Lower lobe of right lung (tissue), 2 donors: Measurements from ENCODE around the gene PACRG. TPM values are rescaled to one million over a fixed set of nuclear protein-coding genes. Genes with fewer than 3 reads are reported as not detected.

Experiments
- ATAC-seq, 2 donors: fragments of 200-7000 bp; cut with Tn5 transposase; one replicate each; pipeline ENCODE4 v1.9.1; 2020 to 2022; ENCODE audit warnings: mild to moderate bottlenecking in 2 of 2, moderate library complexity in 2 of 2
- DNase-seq: peaks from one replicate; pipeline ENCODE4 v3.0.0-alpha.2; 2020
- H3K27ac ChIP-seq: fragments of 200-600 bp; one replicate; pipeline ENCODE4 v1.8.0; 2022
- H3K27me3 ChIP-seq: fragments of 200-600 bp; one replicate; pipeline ENCODE4 v1.8.0; 2022; ENCODE audit warnings: low read depth
- H3K36me3 ChIP-seq: fragments of 200-600 bp; one replicate; pipeline ENCODE4 v1.8.0; 2022; ENCODE audit warnings: mild to moderate bottlenecking
- H3K4me1 ChIP-seq: fragments of 200-600 bp; one replicate; pipeline ENCODE4 v1.8.0; 2022
- H3K4me3 ChIP-seq: fragments of 200-600 bp; one replicate; pipeline ENCODE4 v1.8.0; 2022; ENCODE audit warnings: mild to moderate bottlenecking
- H3K9me3 ChIP-seq: fragments of 200-600 bp; one replicate; pipeline ENCODE4 v1.8.0; 2022
- CTCF ChIP-seq: fragments of 200-600 bp; IDR thresholded peaks from one replicate; pipeline ENCODE4 v1.8.0; 2022; ENCODE audit warnings: antibody characterized with exemption, mild to moderate bottlenecking
- intact Hi-C: fragments of 100-400 bp; cut with DNase I; formaldehyde crosslinking; loops from one replicate; pipeline ENCODE4 v1.11.0; 2022
- total RNA-seq: library from RNA; stranded (reverse); fragmentation: NEBNext Ultra II Directional; extraction: Animal tissue kit (Norgen Biotek cat#: 25700); gene quantifications from one replicate; pipeline ENCODE4 v1.2.1, GENCODE V29; 2021
- donor health status: DM: no; HTN: yes; CAD: no; lungs with severe emphysema.

Gene PACRG
- total RNA-seq, 1 donor from 2014 or later = 5.5 TPM

- no peak for ATAC-seq
Observed at GRCh38 chr6:163281634-163282033, 553.9 kb downstream of the PACRG start.

GRCh38 chr6:163282672-163283071, 554.9 kb downstream of the PACRG start:
- Histone ChIP-seq H3K36me3 (no peaks in the 10 kb centered on the region), H3K9me3 (no peaks in the 10 kb centered on the region), H3K27ac (no peak overlapping the region), H3K27me3 (no peaks in the 10 kb centered on the region), H3K4me3 (no peak overlapping the region), H3K4me1 (no peaks in the 10 kb centered on the region)
- ATAC-seq (no peak), DNase-seq (no peak)
- no peak for TF ChIP-seq CTCF
- intact Hi-C loops = no loop called here

More at GRCh38 chr6:163281634-163282033, 553.9 kb downstream of the PACRG start:
- no peak for DNase-seq
- Histone ChIP-seq H3K27ac (no peak overlapping the region), H3K4me1 (no peaks in the 10 kb centered on the region), H3K4me3 (no peak overlapping the region), H3K27me3 (no peaks in the 10 kb centered on the region), H3K36me3 (no peaks in the 10 kb centered on the region), H3K9me3 (no peaks in the 10 kb centered on the region)
- no peak for TF ChIP-seq CTCF
- intact Hi-C loops = no loop called here

- H3K4me1 ChIP-seq = no peaks in the 10 kb centered on the region
- intact Hi-C loops = no loop called here
- no peak overlapping the region for H3K4me3 ChIP-seq
- H3K36me3 ChIP-seq = no peaks in the 10 kb centered on the region
- no peak for TF ChIP-seq CTCF
- H3K27me3 ChIP-seq = no peaks in the 10 kb centered on the region
- ATAC-seq (no peak), DNase-seq (no peak)
- H3K27ac ChIP-seq = no peak overlapping the region
- no peaks in the 10 kb centered on the region for H3K9me3 ChIP-seq
Observed at GRCh38 chr6:163284151-163284550, 556.4 kb downstream of the PACRG start.

GRCh38 chr6:163285691-163286090, 557.9 kb downstream of the PACRG start:
- H3K27ac ChIP-seq = no peak overlapping the region
- no peak for DNase-seq
- intact Hi-C loops = no loop called here
- H3K27me3 ChIP-seq = no peaks in the 10 kb centered on the region
- no peak for ATAC-seq
- no peaks in the 10 kb centered on the region for H3K4me1 ChIP-seq
- no peak for TF ChIP-seq CTCF
- no peaks in the 10 kb centered on the region for H3K9me3 ChIP-seq
- no peak overlapping the region for H3K4me3 ChIP-seq
- H3K36me3 ChIP-seq = no peaks in the 10 kb centered on the region

- Histone ChIP-seq H3K36me3 (no peaks in the 10 kb centered on the region), H3K9me3 (no peaks in the 10 kb centered on the region), H3K4me1 (no peaks in the 10 kb centered on the region), H3K4me3 (no peak overlapping the region), H3K27me3 (no peaks in the 10 kb centered on the region), H3K27ac (no peak overlapping the region)
- no peak for TF ChIP-seq CTCF
- DNase-seq = no peak
- intact Hi-C loops = no loop called here
- no peak for ATAC-seq
Observed at GRCh38 chr6:163287626-163288025, 559.9 kb downstream of the PACRG start.

GRCh38 chr6:163288066-163288465, 560.3 kb downstream of the PACRG start:
- no peak for ATAC-seq
- no peak for DNase-seq
- no peak for TF ChIP-seq CTCF
- no peaks in the 10 kb centered on the region for H3K9me3 ChIP-seq
- intact Hi-C loops = no loop called here
- no peak overlapping the region for H3K27ac ChIP-seq
- H3K27me3 ChIP-seq = no peaks in the 10 kb centered on the region
- H3K36me3 ChIP-seq = no peaks in the 10 kb centered on the region
- H3K4me3 ChIP-seq = no peak overlapping the region
- no peaks in the 10 kb centered on the region for H3K4me1 ChIP-seq
